HCT116 (cell line): Measurements from ENCODE around the gene DDX53. TPM values are rescaled to one million over a fixed set of nuclear protein-coding genes. Genes with fewer than 3 reads are reported as not detected.

ENCODE experiments used
- ATAC-seq: fragments of 200-7000 bp; cut with Tn5 transposase; 2 replicates; pipeline ENCODE4 v1.9.1; 2020; ENCODE audit warnings: mild to moderate bottlenecking, moderate library complexity
- BruUV-seq: library from RNA; stranded (reverse); fragments of 400-500 nt; replicated peaks from 2 replicates; lab custom pipeline; 2021; lab: Mats Ljungman, UMichigan
- CTCF ChIA-PET: fragments of 300-600 bp; sonication (Branson Sonifier 250); formaldehyde crosslinking; loops from one replicate; lab custom pipeline; 2021; ENCODE audit warnings: antibody characterized with exemption; lab: Charles Lee
- POLR2A ChIA-PET: fragments of 300-600, 350-600 bp; sonication (Branson Sonifier 250); formaldehyde crosslinking; loops from one replicate; lab custom pipeline; 2021; ENCODE audit warnings: antibody characterized with exemption; lab: Charles Lee
- RAD21 ChIA-PET, 2 experiments: fragments of 300-600 bp; sonication (Branson Sonifier 250); formaldehyde crosslinking; loops; one replicate each; lab custom pipeline; 2023; ENCODE audit warnings: low total read pairs in 2 of 2; ENCODE audit not compliant: uncharacterized antibody in 2 of 2, unreplicated experiment in 2 of 2, low non-redundant PET in 1 of 2; lab: Charles Lee
- DNase-seq: peaks from one replicate; pipeline ENCODE4 v3.0.0-alpha.2; 2010; ENCODE audit warnings: low read depth, low spot score
- H2AFZ ChIP-seq: fragments of 200-600 bp; shearing (Covaris generic), sonication (generic); 2 replicates; pipeline ENCODE4 v1.6.1; 2017; ENCODE audit warnings: low read depth, mixed run types, mixed read lengths, antibody characterized with exemption, low read length; ENCODE audit not compliant: poor library complexity, severe bottlenecking
- H3K27ac ChIP-seq: 2 replicates; pipeline ENCODE4 v1.5.1; 2012; ENCODE audit warnings: low read depth, low read length
- H3K27me3 ChIP-seq: fragments of 200-600 bp; sonication (generic); 2 replicates; pipeline ENCODE4 v1.6.1; 2016; ENCODE audit warnings: mixed run types, low read length, mixed read lengths; ENCODE audit not compliant: insufficient read depth
- H3K36me3 ChIP-seq, 2 experiments: fragments of 200-500 bp in 1 of 2; fragments of 200-600 bp in 1 of 2; sonication (Bioruptor generic) in 1 of 2; sonication (generic) in 1 of 2; 2 replicates each; pipeline versions ENCODE4 v1.5.1 to v1.6.1; 2014 to 2016; ENCODE audit warnings: low read length in 2 of 2, inconsistent platforms in 1 of 2, mixed read lengths in 1 of 2, mixed run types in 1 of 2; ENCODE audit not compliant: insufficient read depth in 2 of 2, control insufficient read depth in 1 of 2
- H3K4me1 ChIP-seq, 2 experiments: fragments of 200-600 bp in 1 of 2; sonication (generic) in 1 of 2; 2 replicates each; pipeline versions ENCODE4 v1.5.1 to v1.6.1; 2012 to 2017; ENCODE audit warnings: low read length in 2 of 2, inconsistent platforms in 1 of 2, mild to moderate bottlenecking in 1 of 2, mixed read lengths in 1 of 2, mixed run types in 1 of 2, moderate library complexity in 1 of 2; ENCODE audit not compliant: insufficient read depth in 2 of 2, control insufficient read depth in 1 of 2
- H3K4me2 ChIP-seq: fragments of 200-600 bp; sonication (generic); 2 replicates; pipeline ENCODE4 v1.6.1; 2017; ENCODE audit warnings: mixed run types, low read length, mixed read lengths
- H3K4me3 ChIP-seq, 2 experiments: fragments of 200-600 bp in 1 of 2; sonication (generic) in 1 of 2; replicated peaks in 1 of 2; 2 replicates each; pipeline ENCODE4 v1.5.1; 2011 to 2016; ENCODE audit warnings: low read length in 2 of 2, control low read depth in 1 of 2, low read depth in 1 of 2, mild to moderate bottlenecking in 1 of 2, mixed read lengths in 1 of 2, mixed run types in 1 of 2
- H3K79me2 ChIP-seq: fragments of 200-600 bp; sonication (generic); 2 replicates; pipeline ENCODE4 v1.6.1; 2017; ENCODE audit warnings: mild to moderate bottlenecking, mixed run types, low read length, moderate library complexity, mixed read lengths; ENCODE audit not compliant: insufficient read depth
- H3K9ac ChIP-seq: fragments of 200-600 bp; sonication (generic); 2 replicates; pipeline ENCODE4 v1.6.1; 2016; ENCODE audit warnings: low read length, mixed read lengths
- H3K9me2 ChIP-seq: fragments of 200-600 bp; sonication (generic), shearing (Covaris generic); 2 replicates; pipeline ENCODE4 v1.6.1; 2017; ENCODE audit warnings: mixed run types, mild to moderate bottlenecking, moderate library complexity; ENCODE audit not compliant: insufficient read depth
- H3K9me3 ChIP-seq, 2 experiments: fragments of 200-500 bp in 1 of 2; fragments of 200-600 bp in 1 of 2; sonication (Bioruptor generic) in 1 of 2; sonication (generic) in 1 of 2; 2 replicates each; pipeline ENCODE4 v1.6.1; 2014 to 2017; ENCODE audit warnings: low read length in 2 of 2, mixed read lengths in 2 of 2, inconsistent platforms in 1 of 2, low read depth in 1 of 2, mild to moderate bottlenecking in 1 of 2, mixed run types in 1 of 2, moderate library complexity in 1 of 2; ENCODE audit not compliant: control insufficient read depth in 1 of 2, insufficient read depth in 1 of 2
- H4K20me1 ChIP-seq: fragments of 200-600 bp; sonication (generic), shearing (Covaris generic); 2 replicates; pipeline ENCODE4 v1.6.1; 2017; ENCODE audit warnings: mixed run types, mild to moderate bottlenecking, moderate library complexity; ENCODE audit not compliant: insufficient read depth
- ATF3 ChIP-seq: IDR thresholded peaks from 2 replicates; pipeline ENCODE4 v1.6.1; 2012
- CBX3 ChIP-seq: IDR thresholded peaks from 2 replicates; pipeline ENCODE4 v1.6.1; 2012; ENCODE audit warnings: low read depth
- EGR1 ChIP-seq: IDR thresholded peaks from 2 replicates; pipeline ENCODE4 v1.6.1; 2012; ENCODE audit warnings: low read depth
- ELF1 ChIP-seq: IDR thresholded peaks from 2 replicates; pipeline ENCODE4 v1.6.1; 2012; ENCODE audit warnings: low read depth, borderline replicate concordance
- EZH2 ChIP-seq: fragments of 200-600 bp; sonication (generic); IDR thresholded peaks from 2 replicates; pipeline ENCODE4 v1.6.1; 2017; ENCODE audit warnings: antibody characterized with exemption, mixed run types
- EZH2phosphoT487 ChIP-seq: fragments of 200-600 bp; IDR thresholded peaks from 2 replicates; pipeline ENCODE4 v1.6.1; 2018; ENCODE audit warnings: antibody characterized with exemption, borderline replicate concordance
- FOSL1 ChIP-seq: IDR thresholded peaks from 2 replicates; pipeline ENCODE4 v1.6.1; 2012; ENCODE audit warnings: low read depth
- JUND ChIP-seq: IDR thresholded peaks from 2 replicates; pipeline ENCODE4 v1.6.1; 2012
- MAX ChIP-seq: IDR thresholded peaks from 2 replicates; pipeline ENCODE4 v1.6.1; 2012
- POLR2A ChIP-seq: IDR thresholded peaks from 2 replicates; pipeline ENCODE4 v1.7.0; 2011; ENCODE audit warnings: borderline replicate concordance; ENCODE audit not compliant: insufficient read depth, insufficient read length; ENCODE audit errors: extremely low read depth
- POLR2AphosphoS5 ChIP-seq: IDR thresholded peaks from 2 replicates; pipeline ENCODE4 v1.6.1; 2011; ENCODE audit warnings: mild to moderate bottlenecking, low read depth, low read length, moderate library complexity
- RAD21 ChIP-seq: IDR thresholded peaks from 2 replicates; pipeline ENCODE4 v1.6.1; 2012; ENCODE audit warnings: low read depth, mild to moderate bottlenecking
- REST ChIP-seq: IDR thresholded peaks from 2 replicates; pipeline ENCODE4 v1.6.1; 2012; ENCODE audit warnings: low read depth
- SRF ChIP-seq: IDR thresholded peaks from 2 replicates; pipeline ENCODE4 v1.6.1; 2012; ENCODE audit warnings: low read depth
- TCF7L2 ChIP-seq: IDR thresholded peaks from 2 replicates; pipeline ENCODE4 v1.7.0; 2011; ENCODE audit warnings: borderline replicate concordance, inconsistent platforms; ENCODE audit not compliant: insufficient read depth, insufficient read length; ENCODE audit errors: extremely low read depth
- YY1 ChIP-seq: IDR thresholded peaks from 2 replicates; pipeline ENCODE4 v1.6.1; 2011; ENCODE audit warnings: low read length, low read depth, moderate library complexity, mild to moderate bottlenecking; ENCODE audit not compliant: insufficient replicate concordance; ENCODE audit errors: extremely low read depth
- ZBTB33 ChIP-seq: IDR thresholded peaks from 2 replicates; pipeline ENCODE4 v1.6.1; 2011; ENCODE audit warnings: mild to moderate bottlenecking, low read length, moderate library complexity; ENCODE audit not compliant: insufficient replicate concordance; ENCODE audit errors: extremely low read depth
- ZFX ChIP-seq: fragments of 450-650 bp; IDR thresholded peaks from 2 replicates; pipeline ENCODE4 v1.6.1; 2017
- ZNF274 ChIP-seq: fragments of 200-500 bp; sonication (Bioruptor generic); IDR thresholded peaks from 2 replicates; pipeline ENCODE4 v1.6.1; 2014; ENCODE audit warnings: mild to moderate bottlenecking, low read depth, low read length, inconsistent platforms
- intact Hi-C: fragments of 100-400 bp; cut with micrococcal nuclease; formaldehyde crosslinking; loops from 2 replicates; pipeline ENCODE4 v1.10.0; 2022
- total RNA-seq: library from RNA; stranded (reverse); gene quantifications from one replicate; pipeline ENCODE4 v1.2.1, GENCODE V29; 2021; ENCODE audit not compliant: unreplicated experiment

The DDX53 gene
- total RNA-seq, 1 experiment from 2014 or later, result not detected

- Histone ChIP-seq H3K79me2 (no peaks in the 10 kb centered on the region), H3K9me3 (no peaks in the 10 kb centered on the region), H3K4me1 (no peaks in the 10 kb centered on the region), H3K9me2 (no peaks in the 10 kb centered on the region), H2AFZ (no peak overlapping the region), H3K9ac (no peak overlapping the region), H3K4me3 (no peak overlapping the region), H3K4me2 (no peak overlapping the region), H3K27ac (no peak overlapping the region), H3K36me3 (no peaks in the 10 kb centered on the region), H4K20me1 (no peaks in the 10 kb centered on the region), H3K27me3 (no peaks in the 10 kb centered on the region)
- POLR2A ChIA-PET, result no interaction called here
- DNase-seq, result no peak
- BruUV-seq, result no TSS peak
- intact Hi-C loops, result no loop called here
- TF ChIP-seq JUND (no peak), RAD21 (no peak), EGR1 (no peak), ELF1 (no peak), YY1 (no peak), EZH2phosphoT487 (no peak), EZH2 (no peak), FOSL1 (no peak), ZBTB33 (no peak), POLR2A (no peak), TCF7L2 (no peak), SRF (no peak), ZNF274 (no peak), ZFX (no peak), CBX3 (no peak), MAX (no peak), REST (no peak), POLR2AphosphoS5 (no peak), ATF3 (no peak)
- no peak for ATAC-seq
- CTCF ChIA-PET, result no interaction called here
- RAD21 ChIA-PET, result no interaction called here
Measured at GRCh38 chrX:22968494-22968893, 31.3 kb upstream of the DDX53 start.
